ENCODE results near the gene HAL.
A peak's percentile ranks its signal among the peaks of the same experiment; 100 is the strongest.

- peak; percentile 19 for TF ChIP-seq POLR2A (IDR thresholded peaks at IDR 0.05; ENCODE audit: extremely low read depth, insufficient read length)
- no peak for TF ChIP-seq CTCF (IDR thresholded peaks at IDR 0.05; ENCODE audit: low read depth, low read length)
- TF ChIP-seq, protein P1, sequence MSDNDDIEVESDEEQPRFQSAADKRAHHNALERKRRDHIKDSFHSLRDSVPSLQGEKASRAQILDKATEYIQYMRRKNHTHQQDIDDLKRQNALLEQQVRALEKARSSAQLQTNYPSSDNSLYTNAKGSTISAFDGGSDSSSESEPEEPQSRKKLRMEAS (IDR thresholded peaks at IDR 0.05; ENCODE audit: low read depth, low read length): peak; percentile 93
Measured at GRCh38 chr12:95996034-95996658, at the start of gene HAL.
